Measurements from ENCODE around the gene SLC35E4. TPM values are rescaled to one million over a fixed set of nuclear protein-coding genes. Genes with fewer than 3 reads are reported as not detected.

The SLC35E4 gene
- total and polyA plus RNA-seq, 4 donors, result 0.14 to 1.2 (median 0.30) TPM

- Histone ChIP-seq H3K4me1 (ENCODE audit: control insufficient read depth in 4 of 4, insufficient read depth in 4 of 4, low read length in 3 of 4) (peaks cover 0 to 25% (median 11%) of the 10 kb centered on the region in 4 donors), H3K9ac (ENCODE audit: low read depth in 1 of 2, low read length in 2 of 2) (peak overlapping the region in 1 of 2 donors; percentile 89), H3K4me3 (ENCODE audit: low read depth in 1 of 3, low read length in 3 of 3) (peak overlapping the region; percentile 29 to 54 (median 41)), H3K27me3 (ENCODE audit: control insufficient read depth in 4 of 4, insufficient read depth in 4 of 4, low read length in 3 of 4) (no peaks in the 10 kb centered on the region), H3K27ac (ENCODE audit: low read depth in 1 of 2, low read length in 2 of 2) (no peak overlapping the region), H3K36me3 (ENCODE audit: control insufficient read depth in 4 of 4, insufficient read depth in 3 of 4, low read depth in 1 of 4, low read length in 3 of 4) (no peaks in the 10 kb centered on the region), H3K9me3 (ENCODE audit: control insufficient read depth in 4 of 4, low read length in 3 of 4) (no peaks in the 10 kb centered on the region)
- no peak for DNase-seq (ENCODE audit: low spot score)
- TF ChIP-seq SP1 (IDR thresholded peaks at IDR 0.05), result no peak
- TF ChIP-seq TAF1 (conservative IDR thresholded peaks at IDR 0.05), result no peak
- no peak for TF ChIP-seq FOXA1 (IDR thresholded peaks at IDR 0.05)
- no peak for TF ChIP-seq NR2F2 (IDR thresholded peaks at IDR 0.05)
- WGBS, result 60% methylated on average over 45 of the region's 45 CpGs
Measured at GRCh38 chr22:30636226-30637077, 871 bp downstream of the SLC35E4 start.

- no peak for TF ChIP-seq TAF1 (conservative IDR thresholded peaks at IDR 0.05)
- Histone ChIP-seq H3K27me3 (ENCODE audit: control insufficient read depth in 4 of 4, insufficient read depth in 4 of 4, low read length in 3 of 4) (no peaks in the 10 kb centered on the region), H3K4me3 (ENCODE audit: low read depth in 1 of 3, low read length in 3 of 3) (no peak overlapping the region), H3K4me1 (ENCODE audit: control insufficient read depth in 4 of 4, insufficient read depth in 4 of 4, low read length in 3 of 4) (peaks cover 0 to 25% (median 11%) of the 10 kb centered on the region in 4 donors), H3K9ac (ENCODE audit: low read depth in 1 of 2, low read length in 2 of 2) (no peak overlapping the region), H3K9me3 (ENCODE audit: control insufficient read depth in 4 of 4, low read length in 3 of 4) (no peaks in the 10 kb centered on the region), H3K27ac (ENCODE audit: low read depth in 1 of 2, low read length in 2 of 2) (no peak overlapping the region), H3K36me3 (ENCODE audit: control insufficient read depth in 4 of 4, insufficient read depth in 3 of 4, low read depth in 1 of 4, low read length in 3 of 4) (no peaks in the 10 kb centered on the region)
- no peak for DNase-seq (ENCODE audit: low spot score)
- WGBS, result 85% methylated on average over 1 of the region's 1 CpG
Measured at GRCh38 chr22:30637701-30638114, 2.1 kb downstream of the SLC35E4 start.

GRCh38 chr22:30640361-30640760, 4.8 kb downstream of the SLC35E4 start:
- Histone ChIP-seq H3K27ac (ENCODE audit: low read depth in 1 of 2, low read length in 2 of 2) (no peak overlapping the region), H3K27me3 (ENCODE audit: control insufficient read depth in 4 of 4, insufficient read depth in 4 of 4, low read length in 3 of 4) (no peaks in the 10 kb centered on the region), H3K36me3 (ENCODE audit: control insufficient read depth in 4 of 4, insufficient read depth in 3 of 4, low read depth in 1 of 4, low read length in 3 of 4) (no peaks in the 10 kb centered on the region), H3K4me1 (ENCODE audit: control insufficient read depth in 4 of 4, insufficient read depth in 4 of 4, low read length in 3 of 4) (peaks cover 0 to 14% (median 7%) of the 10 kb centered on the region in 4 donors), H3K9me3 (ENCODE audit: control insufficient read depth in 4 of 4, low read length in 3 of 4) (no peaks in the 10 kb centered on the region), H3K9ac (ENCODE audit: low read depth in 1 of 2, low read length in 2 of 2) (no peak overlapping the region), H3K4me3 (ENCODE audit: low read depth in 1 of 3, low read length in 3 of 3) (no peak overlapping the region)
- 96% methylated on average over 4 of the region's 4 CpGs for WGBS
- no peak for DNase-seq (ENCODE audit: low spot score)
- TF ChIP-seq SP1 (IDR thresholded peaks at IDR 0.05) (no peak), NR2F2 (IDR thresholded peaks at IDR 0.05) (no peak)

GRCh38 chr22:30640839-30641430, 5.4 kb downstream of the SLC35E4 start:
- Histone ChIP-seq H3K4me3 (ENCODE audit: low read depth in 1 of 3, low read length in 3 of 3) (no peak overlapping the region), H3K9ac (ENCODE audit: low read depth in 1 of 2, low read length in 2 of 2) (no peak overlapping the region), H3K27me3 (ENCODE audit: control insufficient read depth in 4 of 4, insufficient read depth in 4 of 4, low read length in 3 of 4) (no peaks in the 10 kb centered on the region), H3K27ac (ENCODE audit: low read depth in 1 of 2, low read length in 2 of 2) (no peak overlapping the region), H3K4me1 (ENCODE audit: control insufficient read depth in 4 of 4, insufficient read depth in 4 of 4, low read length in 3 of 4) (peaks cover 0 to 11% (median 5%) of the 10 kb centered on the region in 4 donors), H3K36me3 (ENCODE audit: control insufficient read depth in 4 of 4, insufficient read depth in 3 of 4, low read depth in 1 of 4, low read length in 3 of 4) (no peaks in the 10 kb centered on the region), H3K9me3 (ENCODE audit: control insufficient read depth in 4 of 4, low read length in 3 of 4) (no peaks in the 10 kb centered on the region)
- 93% methylated on average over 4 of the region's 4 CpGs for WGBS
- TF ChIP-seq EGR1 (IDR thresholded peaks at IDR 0.05; ENCODE audit: low read depth in 2 of 2), result no peak
- no peak for DNase-seq (ENCODE audit: low spot score)

Measured in liver (tissue), 9 donors.